Hepatic stellate cell (primary cell): ENCODE measurements around the gene COL5A1.
"Not testable (repeated sequence)": the region's sequence is repeated elsewhere in the genome, so short reads cannot be mapped to it uniquely, and the experiment has no call there.

Experiments used
- DNase-seq: peaks from one replicate; pipeline ENCODE4 v3.0.0; 2011; ENCODE audit warnings: low spot score

Gene COL5A1

GRCh38 chr9:134678666-134679443 is 37.3 kb downstream of the COL5A1 start:
- DNase-seq: no peak

- DNase-seq: no peak
These were observed 38.2 kb downstream of the COL5A1 start for GRCh38 chr9:134679616-134680392.

- DNase-seq: no peak
These were observed 38.9 kb downstream of the COL5A1 start for GRCh38 chr9:134680393-134681060.

GRCh38 chr9:134681061-134681661 is 39.6 kb downstream of the COL5A1 start:
- peak; percentile 83 for DNase-seq

- DNase-seq: no peak
These were observed 40.4 kb downstream of the COL5A1 start for GRCh38 chr9:134682026-134682425.

GRCh38 chr9:134682651-134683364 is 41.2 kb downstream of the COL5A1 start:
- no peak for DNase-seq

- no peak for DNase-seq
These were observed 42.2 kb downstream of the COL5A1 start for GRCh38 chr9:134683714-134684374.

GRCh38 chr9:134684375-134684723 is 42.7 kb downstream of the COL5A1 start:
- no peak for DNase-seq

- not testable (repeated sequence) for DNase-seq
These were observed 43.3 kb downstream of the COL5A1 start for GRCh38 chr9:134684941-134685340.

- no peak for DNase-seq
These were observed 44.2 kb downstream of the COL5A1 start for GRCh38 chr9:134685784-134686183.

GRCh38 chr9:134686896-134687295 is 45.3 kb downstream of the COL5A1 start:
- no peak for DNase-seq

GRCh38 chr9:134687556-134687955 is 46.0 kb downstream of the COL5A1 start:
- DNase-seq: no peak

GRCh38 chr9:134688231-134688630 is 46.6 kb downstream of the COL5A1 start:
- DNase-seq: no peak

GRCh38 chr9:134688661-134689320 is 47.2 kb downstream of the COL5A1 start:
- DNase-seq: no peak

GRCh38 chr9:134689321-134690181 is 47.9 kb downstream of the COL5A1 start:
- peak; percentile 88 for DNase-seq

GRCh38 chr9:134690301-134690751 is 48.7 kb downstream of the COL5A1 start:
- no peak for DNase-seq

GRCh38 chr9:134690946-134691694 is 49.5 kb downstream of the COL5A1 start:
- DNase-seq: peak; percentile 76

GRCh38 chr9:134691695-134692572 is 50.3 kb downstream of the COL5A1 start:
- DNase-seq: no peak
